HG03108 (cell line): ENCODE measurements around the gene LAMC2.
A peak's percentile ranks its signal among the peaks of the same experiment; 100 is the strongest.

Source experiments
- ATAC-seq: cut with Tn5 transposase; IDR thresholded peaks from one replicate; pipeline ENCODE4 v1.9.1; 2021; ENCODE audit warnings: moderate library complexity; ENCODE audit not compliant: unreplicated experiment

Gene LAMC2

DNA sequence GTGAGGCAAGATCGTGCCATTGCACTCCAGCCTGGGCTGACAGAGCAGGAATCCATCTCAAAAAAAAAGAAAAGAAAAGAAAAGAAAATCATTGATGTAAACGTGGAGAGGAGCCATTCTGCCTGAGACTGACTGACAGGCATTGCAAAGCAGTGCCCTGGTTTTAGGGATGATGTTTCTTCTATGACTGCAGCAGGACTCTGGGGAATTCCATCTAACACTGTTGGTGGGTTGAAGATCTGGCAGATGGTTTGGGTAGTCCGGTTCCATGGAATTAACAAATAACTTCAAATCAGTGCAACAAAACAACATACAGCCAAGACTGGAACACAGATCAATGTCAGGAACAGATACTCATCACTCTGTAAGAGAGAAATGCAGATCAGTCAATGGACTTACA lies 17.8 kb upstream of the LAMC2 start:
- ATAC-seq: no peak

DNA sequence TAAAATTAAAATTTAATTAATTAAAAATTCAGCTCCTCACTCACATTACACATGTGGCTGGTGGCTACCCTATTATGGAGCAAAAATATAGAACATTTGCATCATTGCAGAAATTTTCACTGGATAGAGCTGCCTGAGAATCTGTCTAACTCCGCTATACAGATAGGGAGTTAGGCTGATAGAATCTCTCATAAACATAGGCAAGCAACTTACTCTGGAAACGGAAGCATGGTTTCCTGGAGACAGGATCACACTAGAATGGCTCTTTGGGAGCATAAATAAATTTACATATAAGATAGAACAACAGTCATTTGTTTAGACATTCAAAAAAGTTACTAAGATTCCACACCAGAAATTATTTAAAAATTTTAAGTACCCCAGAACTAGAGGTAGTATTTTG lies 12.2 kb upstream of the LAMC2 start:
- ATAC-seq: no peak

DNA sequence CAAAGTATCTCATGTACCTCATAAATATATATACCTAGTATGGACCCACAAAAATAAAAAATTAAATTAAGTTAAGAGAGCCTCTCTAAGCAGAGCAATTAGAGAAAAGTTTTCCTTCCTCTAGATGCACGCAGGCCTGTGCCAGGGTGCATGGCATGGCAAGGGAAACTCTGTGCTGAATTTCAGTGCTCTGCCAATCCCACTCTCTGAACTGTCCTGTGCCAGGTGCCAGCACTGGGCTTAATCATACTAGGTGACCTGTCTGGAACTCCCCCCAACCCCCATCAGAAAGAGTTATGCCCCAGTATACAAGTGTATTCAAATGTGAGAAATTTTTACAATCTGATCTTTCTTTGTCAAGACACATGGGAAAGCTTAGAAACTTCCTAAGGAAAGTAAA lies 10.4 kb upstream of the LAMC2 start:
- ATAC-seq: no peak

DNA sequence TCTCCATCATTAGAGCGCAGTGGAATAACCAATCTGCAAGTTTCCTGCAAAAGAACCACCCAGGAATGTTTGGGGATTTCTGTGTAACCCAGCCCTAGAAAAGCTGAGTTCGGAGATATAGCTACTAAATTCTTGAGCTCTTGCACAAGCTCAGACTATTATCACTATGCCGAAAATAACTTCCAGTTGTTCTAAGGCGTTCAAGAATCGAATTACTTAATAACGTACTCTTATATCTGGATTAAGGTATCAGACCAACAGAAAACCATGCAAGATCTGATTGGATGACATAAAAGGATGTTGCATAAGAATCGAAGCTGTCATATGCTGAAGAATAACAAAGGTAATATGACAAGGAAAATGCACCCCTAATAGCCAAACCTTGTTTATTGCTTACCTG lies 7.5 kb upstream of the LAMC2 start:
- no peak for ATAC-seq

DNA sequence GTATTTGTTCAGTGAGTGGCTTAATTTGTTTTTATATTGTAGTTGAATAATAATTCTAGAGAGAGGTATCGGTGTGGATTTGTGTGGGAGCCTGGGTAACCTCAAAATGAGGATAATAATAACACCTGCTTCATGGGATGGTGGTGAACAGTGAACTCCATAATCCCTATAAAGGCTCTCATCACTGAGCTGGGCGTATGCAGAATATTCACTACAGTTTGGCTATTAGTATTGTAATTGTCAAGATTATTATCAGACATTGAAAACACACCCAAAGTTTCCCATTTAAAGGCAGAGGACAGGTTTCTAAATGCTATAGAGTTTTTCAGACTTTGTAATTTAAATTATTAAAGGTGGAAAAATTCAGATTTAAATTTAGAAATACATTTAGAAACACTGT lies 7.0 kb upstream of the LAMC2 start:
- no peak for ATAC-seq

DNA sequence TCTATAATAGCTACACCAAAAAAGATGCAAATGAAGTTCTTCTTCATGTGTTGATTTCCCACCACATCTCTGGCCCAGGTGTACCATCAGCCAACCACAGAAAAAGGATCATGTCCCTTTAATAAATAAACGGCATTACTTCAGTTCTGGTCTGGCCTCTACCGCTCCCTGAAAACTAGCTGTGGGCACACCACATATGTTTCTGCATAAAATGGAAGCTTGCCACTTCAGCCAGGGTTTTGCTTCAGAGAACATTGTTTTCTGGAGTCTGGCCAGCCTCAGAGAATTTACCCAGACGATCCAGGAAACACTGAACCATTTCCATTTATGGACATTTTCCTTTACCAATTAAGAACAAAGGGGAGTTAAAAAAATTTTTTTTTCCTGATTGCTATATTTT lies 5.8 kb upstream of the LAMC2 start:
- ATAC-seq: no peak

DNA sequence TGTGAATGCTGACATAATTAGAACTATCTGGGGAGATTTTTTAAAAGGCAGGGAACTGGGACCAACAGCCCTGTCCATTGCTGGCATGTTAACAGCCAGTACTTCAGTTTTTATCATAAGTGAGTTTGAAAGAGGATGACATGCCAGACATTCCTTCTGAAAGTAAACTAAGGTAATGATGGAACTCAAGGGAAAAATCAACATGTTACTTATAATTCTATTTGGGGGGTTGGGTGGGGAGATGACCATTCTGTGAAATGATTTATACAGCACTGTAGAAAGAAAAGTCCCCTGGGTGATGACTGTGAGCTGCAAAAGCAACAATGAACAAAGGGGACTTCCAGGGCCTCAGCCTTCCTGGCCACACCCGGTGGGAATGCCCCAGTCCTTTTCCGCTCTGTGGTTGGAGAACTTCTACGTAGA lies 5.4 kb upstream of the LAMC2 start:
- ATAC-seq: peak; percentile 70

DNA sequence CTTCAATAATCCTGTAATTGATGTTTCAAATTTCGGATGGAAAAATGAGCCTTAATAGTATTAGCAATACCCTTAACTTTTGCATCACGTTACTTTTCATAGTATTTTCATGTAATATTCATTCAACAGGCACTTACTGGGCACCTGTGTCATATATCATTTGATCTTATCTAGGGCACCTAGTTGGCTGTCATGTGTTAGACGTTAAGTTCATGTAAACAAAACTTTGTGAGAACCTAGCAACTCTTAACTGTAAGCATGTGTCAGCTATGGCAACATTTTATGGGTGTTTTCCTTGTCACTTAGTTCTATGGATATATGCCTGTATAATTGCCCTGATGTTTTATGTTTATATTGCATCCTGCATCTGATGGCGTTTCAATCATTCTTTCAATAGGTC lies 777 bp downstream of the LAMC2 start:
- ATAC-seq: no peak

DNA sequence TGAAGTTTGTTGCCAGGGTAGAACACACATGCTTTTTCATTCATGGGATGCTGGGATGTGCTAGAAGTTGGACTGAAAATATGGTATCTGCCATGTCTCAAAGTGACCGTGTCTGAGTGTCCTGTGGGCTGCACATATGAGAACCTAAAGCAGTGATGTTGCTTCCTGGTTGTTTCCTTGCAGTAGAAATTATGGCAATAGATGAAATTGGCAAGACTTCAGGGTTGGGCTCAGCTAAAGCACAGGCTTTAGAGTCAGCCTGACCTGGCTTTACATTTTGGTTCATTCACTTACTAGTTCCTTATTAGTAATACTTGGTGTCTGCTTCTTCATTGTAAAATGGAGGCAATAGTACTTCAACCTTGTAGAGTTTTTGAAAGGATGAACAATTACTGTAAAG lies 2.2 kb downstream of the LAMC2 start:
- no peak for ATAC-seq

DNA sequence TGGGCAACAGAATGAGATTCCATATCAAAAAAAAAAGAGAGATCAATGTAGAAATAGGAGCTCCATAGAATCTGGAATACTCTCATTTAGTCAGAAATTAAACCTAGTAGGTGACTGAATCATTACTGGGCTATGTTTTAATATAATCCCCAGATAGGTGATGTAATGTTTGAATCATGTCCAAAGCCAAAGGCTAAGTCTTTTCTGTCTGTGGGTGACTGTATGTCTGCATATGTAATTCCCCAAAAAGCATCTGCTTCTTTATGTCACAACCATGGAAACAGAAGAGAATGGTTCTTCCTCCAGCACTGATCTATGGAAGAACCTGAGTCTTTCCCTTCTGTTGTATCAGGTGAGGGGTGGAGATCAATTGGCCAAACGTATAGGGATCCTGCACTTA lies 5.8 kb downstream of the LAMC2 start:
- no peak for ATAC-seq

DNA sequence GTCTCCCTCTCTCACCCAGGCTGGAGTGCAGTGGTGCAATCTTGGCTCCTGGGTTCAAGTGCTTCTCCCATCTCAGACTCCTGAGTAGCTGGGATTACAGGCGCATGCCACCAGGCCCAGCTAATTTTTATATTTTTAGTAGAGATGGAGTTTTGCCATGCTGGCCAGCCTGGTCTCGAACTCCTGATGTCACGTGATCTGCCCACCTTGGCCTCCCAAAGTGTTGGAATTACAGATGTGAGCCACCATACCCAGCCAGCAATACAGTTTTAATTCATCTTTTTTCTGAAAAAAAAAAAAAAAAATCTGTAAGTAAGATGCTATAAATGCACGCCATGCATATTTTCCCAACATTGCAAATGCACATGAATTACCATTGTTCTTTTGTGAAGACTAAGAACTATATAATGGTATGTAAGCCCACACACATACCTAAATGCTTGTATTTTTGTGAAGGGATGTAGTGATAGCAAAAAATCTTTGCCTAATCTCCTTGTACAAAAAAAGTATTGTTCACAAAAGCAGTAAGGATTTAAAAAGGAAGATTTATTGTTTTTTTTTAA lies 8.0 kb downstream of the LAMC2 start:
- no peak for ATAC-seq

DNA sequence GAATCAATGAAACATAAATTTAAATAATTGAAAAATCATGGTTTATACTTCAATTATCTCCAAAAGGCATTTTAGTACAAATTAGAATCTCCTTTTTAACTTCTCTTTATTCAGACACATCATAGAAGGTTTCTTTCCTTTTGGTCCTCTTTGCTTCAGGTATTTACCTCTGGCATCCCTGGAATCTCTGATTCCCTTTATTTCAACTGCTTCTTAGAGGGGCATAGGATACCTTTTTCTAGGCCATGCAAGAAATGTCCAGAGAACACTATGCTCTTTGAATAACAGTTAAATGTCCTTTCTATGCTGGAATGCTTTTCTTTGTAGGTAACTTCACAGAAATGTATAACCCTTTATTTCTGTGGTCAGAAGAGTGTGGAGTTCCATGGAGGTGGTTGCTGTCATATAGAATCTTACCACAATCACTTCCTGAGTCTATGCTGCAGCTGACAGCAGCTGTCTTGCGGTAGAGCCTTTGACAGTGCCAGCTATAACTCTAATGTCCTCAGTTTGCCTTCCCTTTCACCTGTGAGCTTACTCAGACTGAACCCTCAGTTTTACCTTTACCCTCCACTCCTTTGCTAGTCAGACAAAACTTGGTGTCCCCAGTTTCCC lies 8.6 kb downstream of the LAMC2 start:
- ATAC-seq: peak; percentile 95

DNA sequence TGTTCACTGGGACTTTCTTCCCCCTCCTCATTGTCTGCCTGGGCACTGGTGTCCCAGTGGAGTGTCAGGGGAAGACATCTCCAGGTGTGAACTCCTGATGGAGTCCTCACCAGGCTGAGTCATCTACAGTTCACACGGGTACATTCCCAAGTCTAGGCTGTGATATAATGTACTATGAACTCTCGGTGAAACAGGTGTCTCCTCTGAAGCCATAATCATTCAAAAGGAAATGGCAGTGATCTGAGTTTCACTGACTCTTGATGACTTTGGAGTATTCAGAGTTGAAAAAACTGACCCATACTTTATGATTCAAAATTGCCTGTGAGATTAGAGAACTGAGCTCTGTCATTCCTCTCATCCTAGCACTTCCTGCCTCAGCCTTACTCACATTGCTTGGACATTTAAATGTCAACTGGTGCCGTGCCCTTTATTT lies 9.1 kb downstream of the LAMC2 start:
- peak; percentile 42 for ATAC-seq

DNA sequence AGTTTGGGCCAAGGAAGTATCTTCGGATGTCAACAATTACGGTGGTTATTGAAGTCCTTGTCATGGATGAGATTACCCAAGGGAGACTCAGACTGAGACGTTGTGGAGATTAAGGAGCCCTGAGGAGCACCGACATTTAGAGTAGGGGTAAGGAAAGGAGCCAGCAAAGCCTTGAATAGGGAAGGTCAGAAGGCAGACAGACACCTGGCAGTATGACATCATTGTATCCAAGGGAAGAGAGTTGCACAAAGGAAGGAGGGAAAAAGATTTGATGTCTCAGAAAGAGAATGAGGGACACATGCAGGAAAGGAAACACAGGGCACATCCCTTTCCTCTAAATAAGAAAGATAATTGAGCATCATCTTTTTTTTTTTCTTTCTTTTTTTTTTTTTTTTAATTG lies 11.7 kb downstream of the LAMC2 start:
- no peak for ATAC-seq

DNA sequence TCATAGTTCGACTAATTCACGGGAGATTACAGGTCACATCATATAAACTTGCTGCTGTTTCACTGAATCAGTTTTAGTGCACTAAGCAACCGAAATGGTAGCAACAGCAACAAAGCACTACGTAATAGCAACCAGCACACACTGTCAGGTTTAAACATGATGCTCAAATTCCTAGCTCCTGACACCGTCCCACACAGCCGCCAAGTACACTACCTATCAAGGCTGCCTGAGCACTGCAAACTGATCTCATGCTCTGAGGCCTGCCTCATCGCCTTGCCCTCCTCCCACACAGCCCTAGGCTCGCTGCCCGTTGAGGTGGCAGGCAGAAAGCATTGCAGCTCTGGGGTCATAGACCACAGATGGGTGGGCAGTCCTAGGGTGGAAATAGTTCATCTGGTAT lies 12.4 kb downstream of the LAMC2 start:
- ATAC-seq: no peak

DNA sequence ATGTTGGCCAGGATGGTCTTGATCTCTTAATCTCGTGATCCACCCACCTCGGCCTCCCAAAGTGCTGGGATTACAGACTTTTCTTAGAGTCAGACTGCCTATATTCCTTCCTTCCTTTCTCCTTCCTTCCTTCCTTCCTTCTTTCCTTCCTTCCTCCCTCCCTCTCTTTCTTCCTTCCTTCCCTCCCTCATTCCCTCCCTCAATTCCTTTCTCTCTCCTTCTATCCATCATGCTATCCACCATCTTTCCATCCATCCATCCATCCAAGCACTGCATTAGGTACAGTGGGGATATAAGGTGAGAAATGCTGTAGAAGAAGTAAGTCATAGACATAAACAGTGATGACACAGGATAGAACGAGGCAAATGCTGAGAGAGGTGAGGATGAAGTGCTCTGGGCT lies 13.2 kb downstream of the LAMC2 start:
- no peak for ATAC-seq

DNA sequence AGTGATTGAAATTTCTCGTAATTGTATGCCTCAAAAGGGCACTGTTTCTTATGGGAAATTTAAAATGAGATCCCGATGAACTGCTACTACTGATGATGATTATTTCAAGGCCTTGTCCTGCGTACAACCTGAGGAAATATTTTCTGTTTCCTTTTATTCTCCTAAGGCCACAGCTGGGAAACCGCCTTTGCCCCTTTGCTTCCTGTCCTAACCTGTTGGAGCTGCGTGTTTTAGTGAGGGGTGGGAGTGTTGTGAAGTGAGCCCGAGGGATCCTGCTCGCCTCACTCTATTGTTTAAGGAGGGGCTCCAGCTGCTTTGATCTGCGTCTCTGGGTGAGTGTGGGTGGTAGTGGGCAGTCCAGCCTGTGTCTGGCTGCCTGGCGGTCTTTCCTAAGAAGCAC lies 14.4 kb downstream of the LAMC2 start:
- no peak for ATAC-seq

DNA sequence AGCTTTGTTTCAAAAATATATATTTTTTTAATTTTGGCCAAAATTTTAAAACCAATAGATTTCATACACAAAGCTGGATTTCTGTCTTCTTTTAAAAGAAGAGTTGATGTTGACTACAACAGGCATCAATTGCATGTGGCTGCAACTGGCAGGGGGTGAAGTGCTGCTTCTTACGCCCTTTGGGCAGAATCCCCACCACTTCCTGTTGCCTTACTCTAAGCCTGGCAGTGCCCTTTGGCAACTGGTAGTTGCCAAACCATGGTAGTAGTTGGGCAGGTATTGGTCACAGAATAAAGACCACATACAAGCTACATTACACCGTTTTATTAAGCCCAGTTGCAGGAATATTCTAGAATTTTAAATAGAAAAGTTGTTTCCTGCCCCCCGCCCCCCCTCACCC lies 17.0 kb downstream of the LAMC2 start:
- no peak for ATAC-seq

DNA sequence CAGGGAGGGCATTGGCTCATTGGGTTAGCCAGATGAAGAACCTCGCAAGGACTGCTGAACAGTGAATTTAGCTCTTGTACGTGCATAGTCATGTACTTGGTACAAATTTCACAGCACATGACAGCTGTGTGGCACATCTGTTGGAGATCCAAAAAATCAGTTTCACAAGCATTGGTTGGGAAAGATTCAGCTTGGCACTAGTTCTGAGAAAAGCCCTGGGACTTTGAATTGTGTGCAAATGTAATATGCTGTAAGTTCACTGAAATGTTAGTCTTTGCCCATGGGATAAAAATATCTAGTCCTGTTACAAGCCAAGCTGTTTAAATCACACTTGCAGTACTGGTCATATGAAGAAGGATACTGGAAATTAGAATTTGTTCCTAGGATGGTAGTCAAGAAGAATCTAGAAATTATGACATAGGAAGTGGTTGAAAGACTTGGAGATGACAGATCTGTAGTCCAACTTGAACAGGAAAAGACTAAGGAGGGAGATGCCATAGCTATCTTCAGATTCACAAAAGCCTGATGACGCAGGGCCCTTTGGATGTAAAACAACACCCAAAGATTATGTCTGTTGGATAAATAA lies 19.2 kb downstream of the LAMC2 start:
- no peak for ATAC-seq

DNA sequence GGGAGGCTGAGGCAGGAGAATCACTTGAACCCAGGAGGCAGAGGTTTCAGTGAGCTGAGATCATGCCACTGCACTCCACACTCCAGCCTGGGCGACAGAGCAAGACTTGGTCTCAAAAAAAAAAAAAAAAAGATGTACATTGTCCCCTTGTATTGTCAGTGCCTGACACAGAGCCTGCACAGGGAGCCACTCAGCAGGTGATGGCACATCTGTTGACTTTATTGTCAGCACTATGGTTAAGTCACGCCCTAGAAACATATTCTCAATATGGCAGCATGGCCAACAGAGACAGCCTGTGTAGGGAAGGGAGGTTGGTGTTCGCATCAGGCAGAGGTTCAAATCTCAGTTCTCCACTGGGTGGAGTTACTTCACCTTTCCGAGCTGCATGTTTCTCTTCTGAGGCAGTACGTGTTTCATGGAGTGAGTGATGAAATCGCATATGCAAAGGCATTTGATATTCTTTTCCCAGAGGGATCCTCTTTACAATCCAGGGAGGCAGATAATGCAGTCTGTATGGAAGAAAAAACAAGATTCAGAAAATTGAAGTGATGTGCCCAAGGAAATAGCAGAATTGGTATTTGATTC lies 20.6 kb downstream of the LAMC2 start:
- no peak for ATAC-seq

DNA sequence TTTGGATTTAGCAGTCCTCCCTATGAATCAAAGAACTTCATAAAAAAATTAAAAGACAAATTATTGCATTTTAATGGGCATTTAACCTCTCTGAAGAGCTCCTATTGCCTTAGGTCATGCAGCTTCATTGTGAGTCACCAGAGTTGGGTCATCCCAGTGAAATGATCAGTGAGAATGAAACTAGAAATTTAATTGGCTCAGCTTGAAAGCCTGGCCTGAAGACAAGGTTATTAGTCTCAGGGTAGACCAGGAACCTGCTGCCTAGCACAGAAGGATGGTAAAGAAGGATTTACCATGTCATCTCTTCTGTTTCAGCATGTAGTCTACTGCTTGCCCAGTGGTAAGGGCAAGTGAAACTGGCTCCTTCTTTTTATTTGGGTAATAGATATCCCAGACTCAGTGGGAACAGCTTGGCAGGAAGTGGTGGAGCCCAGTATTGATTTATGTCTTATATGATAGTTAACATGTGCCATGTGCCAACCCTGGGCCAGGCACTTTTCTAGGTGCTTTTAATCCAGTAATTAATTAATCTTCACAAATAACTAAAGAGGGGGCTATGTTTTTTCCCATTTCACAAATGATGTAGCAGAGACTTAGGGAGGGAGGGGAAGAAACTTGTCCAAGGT lies 23.6 kb downstream of the LAMC2 start:
- no peak for ATAC-seq

DNA sequence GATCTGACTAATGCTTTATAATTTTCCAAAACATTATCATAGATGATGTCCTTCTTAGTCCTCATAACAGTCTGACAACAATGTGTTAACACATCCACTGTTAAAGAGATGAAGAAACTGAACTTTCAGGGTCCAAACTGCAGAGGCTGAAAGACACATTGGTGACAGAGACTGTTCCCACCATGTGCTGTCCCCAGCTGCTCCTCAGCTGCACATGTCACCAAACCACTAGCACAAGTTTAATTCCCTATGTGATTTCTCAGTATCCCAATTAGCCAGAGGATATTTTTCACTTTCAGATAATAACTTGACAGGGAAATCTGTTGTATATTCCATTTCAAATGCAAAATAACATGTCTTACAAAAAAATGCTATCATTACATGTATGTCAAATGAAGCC lies 24.6 kb downstream of the LAMC2 start:
- ATAC-seq: no peak
